ENCODE results near the gene HSPB3.

DNA sequence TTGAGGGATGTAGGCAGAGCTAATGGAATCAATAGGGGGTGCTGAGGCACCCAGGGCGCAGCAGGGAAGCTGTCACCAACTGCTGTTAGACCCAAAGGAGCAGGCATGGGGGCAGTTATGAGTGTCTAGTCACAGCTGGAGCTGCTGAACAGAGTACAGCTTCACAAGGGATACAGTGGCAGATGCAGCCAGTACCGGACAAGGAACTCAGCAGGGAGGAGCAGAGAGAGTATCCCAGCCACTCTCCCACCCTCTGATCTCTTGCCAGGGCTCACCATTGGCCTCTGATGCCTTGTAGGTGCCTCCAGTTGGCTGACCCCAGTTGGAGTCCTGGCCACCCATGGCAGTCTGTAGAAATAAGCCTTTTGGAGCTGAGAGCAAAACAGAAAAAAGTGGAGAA is 42.6 kb upstream of the HSPB3 start:
- TF ChIP-seq, protein P1, sequence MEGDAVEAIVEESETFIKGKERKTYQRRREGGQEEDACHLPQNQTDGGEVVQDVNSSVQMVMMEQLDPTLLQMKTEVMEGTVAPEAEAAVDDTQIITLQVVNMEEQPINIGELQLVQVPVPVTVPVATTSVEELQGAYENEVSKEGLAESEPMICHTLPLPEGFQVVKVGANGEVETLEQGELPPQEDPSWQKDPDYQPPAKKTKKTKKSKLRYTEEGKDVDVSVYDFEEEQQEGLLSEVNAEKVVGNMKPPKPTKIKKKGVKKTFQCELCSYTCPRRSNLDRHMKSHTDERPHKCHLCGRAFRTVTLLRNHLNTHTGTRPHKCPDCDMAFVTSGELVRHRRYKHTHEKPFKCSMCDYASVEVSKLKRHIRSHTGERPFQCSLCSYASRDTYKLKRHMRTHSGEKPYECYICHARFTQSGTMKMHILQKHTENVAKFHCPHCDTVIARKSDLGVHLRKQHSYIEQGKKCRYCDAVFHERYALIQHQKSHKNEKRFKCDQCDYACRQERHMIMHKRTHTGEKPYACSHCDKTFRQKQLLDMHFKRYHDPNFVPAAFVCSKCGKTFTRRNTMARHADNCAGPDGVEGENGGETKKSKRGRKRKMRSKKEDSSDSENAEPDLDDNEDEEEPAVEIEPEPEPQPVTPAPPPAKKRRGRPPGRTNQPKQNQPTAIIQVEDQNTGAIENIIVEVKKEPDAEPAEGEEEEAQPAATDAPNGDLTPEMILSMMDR (IDR thresholded peaks at IDR 0.05): no peak
- TF ChIP-seq POLR2A (IDR thresholded peaks at IDR 0.05) (no peak), EP300 (IDR thresholded peaks at IDR 0.05) (no peak), POLR2AphosphoS5 (IDR thresholded peaks at IDR 0.05) (no peak)

Data from stomach (tissue), 4 donors.